ENCODE results near the gene KIRREL1.

KIRREL1 gene

DNA sequence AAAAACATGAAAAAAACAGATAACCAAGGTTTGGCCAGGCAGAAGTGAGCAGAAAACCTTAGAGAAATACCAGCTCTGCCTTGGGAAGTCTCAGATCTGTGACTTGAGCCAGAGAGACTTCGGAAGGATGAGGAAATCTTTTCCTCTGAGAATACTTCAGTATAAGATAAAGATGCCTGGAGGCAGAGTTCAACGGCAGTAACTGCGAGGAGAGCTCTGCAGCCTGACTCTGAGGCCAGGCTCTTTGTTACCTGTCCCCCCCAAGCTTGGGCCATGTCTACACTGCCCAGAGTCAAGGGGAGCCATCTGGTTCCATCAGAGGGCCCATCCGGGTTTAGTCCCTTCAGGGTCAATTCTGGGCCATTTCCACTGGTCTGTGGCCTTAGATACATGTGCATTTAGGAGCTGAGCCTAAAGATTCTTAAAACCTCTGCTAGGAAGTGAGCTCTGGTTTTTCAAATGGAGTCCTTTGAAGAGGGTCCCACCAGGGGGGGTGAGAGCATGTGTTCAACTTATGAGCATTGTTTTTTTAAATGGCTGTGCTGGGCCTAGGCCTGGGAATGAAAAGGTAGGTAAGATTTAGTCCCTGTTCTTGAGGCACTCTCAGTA is 8.7 kb downstream of the KIRREL1 start:
- no peak for DNase-seq (ENCODE audit: low spot score)
- in situ Hi-C loops (cut with MboI; ENCODE audit: low pct_unique_long_range_greater_than_20kb, low sequenced_read_pairs, unreplicated experiment) = no loop called here
- TF ChIP-seq, protein P1, sequence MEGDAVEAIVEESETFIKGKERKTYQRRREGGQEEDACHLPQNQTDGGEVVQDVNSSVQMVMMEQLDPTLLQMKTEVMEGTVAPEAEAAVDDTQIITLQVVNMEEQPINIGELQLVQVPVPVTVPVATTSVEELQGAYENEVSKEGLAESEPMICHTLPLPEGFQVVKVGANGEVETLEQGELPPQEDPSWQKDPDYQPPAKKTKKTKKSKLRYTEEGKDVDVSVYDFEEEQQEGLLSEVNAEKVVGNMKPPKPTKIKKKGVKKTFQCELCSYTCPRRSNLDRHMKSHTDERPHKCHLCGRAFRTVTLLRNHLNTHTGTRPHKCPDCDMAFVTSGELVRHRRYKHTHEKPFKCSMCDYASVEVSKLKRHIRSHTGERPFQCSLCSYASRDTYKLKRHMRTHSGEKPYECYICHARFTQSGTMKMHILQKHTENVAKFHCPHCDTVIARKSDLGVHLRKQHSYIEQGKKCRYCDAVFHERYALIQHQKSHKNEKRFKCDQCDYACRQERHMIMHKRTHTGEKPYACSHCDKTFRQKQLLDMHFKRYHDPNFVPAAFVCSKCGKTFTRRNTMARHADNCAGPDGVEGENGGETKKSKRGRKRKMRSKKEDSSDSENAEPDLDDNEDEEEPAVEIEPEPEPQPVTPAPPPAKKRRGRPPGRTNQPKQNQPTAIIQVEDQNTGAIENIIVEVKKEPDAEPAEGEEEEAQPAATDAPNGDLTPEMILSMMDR (IDR thresholded peaks at IDR 0.05; ENCODE audit: extremely low read depth, insufficient read depth, missing control alignments) = no peak

- TF ChIP-seq, protein P1 (IDR thresholded peaks at IDR 0.05; ENCODE audit: extremely low read depth, insufficient read depth, missing control alignments) = no peak
- DNase-seq (ENCODE audit: low spot score) = no peak
- in situ Hi-C loops (cut with MboI; ENCODE audit: low pct_unique_long_range_greater_than_20kb, low sequenced_read_pairs, unreplicated experiment) = no loop called here
These were observed 9.4 kb downstream of the KIRREL1 start for GRCh38 chr1:158002631-158003405.

DNA sequence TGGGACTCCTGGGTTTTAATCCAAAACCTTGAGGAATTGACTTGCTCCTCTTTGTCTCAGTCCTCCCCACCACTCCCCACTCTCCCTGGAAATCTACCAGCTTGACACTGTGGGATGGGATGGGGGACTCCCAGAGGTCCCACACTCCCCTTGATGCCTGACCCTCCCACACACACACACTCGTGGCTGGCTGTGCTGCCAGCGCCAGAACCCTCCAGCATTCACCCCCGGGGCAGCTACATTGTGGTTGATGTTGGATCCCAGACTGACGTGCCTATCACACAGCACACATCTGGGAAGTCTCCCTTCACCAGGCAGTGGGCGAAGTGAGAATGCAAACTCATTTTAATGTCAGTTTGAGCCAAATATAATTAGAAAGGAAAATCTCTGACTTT is 10.0 kb downstream of the KIRREL1 start:
- TF ChIP-seq, protein P1 (IDR thresholded peaks at IDR 0.05; ENCODE audit: extremely low read depth, insufficient read depth, missing control alignments) = no peak
- no peak for DNase-seq (ENCODE audit: low spot score)
- in situ Hi-C loops (cut with MboI; ENCODE audit: low pct_unique_long_range_greater_than_20kb, low sequenced_read_pairs, unreplicated experiment) = no loop called here

DNA sequence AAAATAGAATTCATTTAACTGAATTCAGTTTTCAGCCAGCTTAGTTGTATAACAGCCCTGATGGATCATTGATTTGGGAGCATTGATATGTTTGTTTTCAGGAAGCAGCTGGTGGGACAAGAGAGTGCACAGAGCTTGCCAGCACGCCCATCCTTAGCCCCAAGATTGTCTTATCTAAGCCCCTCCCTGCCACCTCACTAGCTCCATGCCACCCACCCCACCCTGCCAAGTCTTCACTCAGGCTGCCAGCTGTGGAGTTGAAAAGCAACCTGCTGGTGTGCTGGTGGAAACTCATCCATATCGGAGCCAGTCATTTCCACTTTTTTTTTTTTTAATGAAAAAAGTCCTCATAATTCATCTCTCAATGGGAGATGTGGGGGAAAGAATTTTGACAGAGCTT is 11.8 kb downstream of the KIRREL1 start:
- no peak for DNase-seq (ENCODE audit: low spot score)
- in situ Hi-C loops (cut with MboI; ENCODE audit: low pct_unique_long_range_greater_than_20kb, low sequenced_read_pairs, unreplicated experiment) = no loop called here

DNA sequence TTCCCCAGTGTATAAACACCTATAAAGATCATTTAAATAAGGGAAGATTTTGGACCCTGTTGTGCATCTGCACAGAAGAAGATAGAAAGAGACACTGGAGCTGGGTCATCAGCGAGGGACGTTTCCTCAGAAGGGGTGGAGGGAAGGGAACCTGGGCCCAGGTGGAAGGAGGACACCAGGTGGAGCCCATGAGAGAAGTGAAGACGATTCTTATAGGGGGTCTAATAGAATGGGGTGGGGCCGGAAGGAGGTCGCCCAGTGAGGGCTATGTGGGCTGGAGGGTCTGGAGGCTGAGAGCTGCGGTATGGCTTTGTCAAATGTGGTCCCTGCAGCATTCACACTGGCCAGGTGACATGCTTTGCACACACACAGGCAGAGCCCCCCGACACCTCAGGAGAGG is 13.7 kb downstream of the KIRREL1 start:
- TF ChIP-seq, protein P1 (IDR thresholded peaks at IDR 0.05; ENCODE audit: extremely low read depth, insufficient read depth, missing control alignments) = no peak
- in situ Hi-C loops (cut with MboI; ENCODE audit: low pct_unique_long_range_greater_than_20kb, low sequenced_read_pairs, unreplicated experiment) = no loop called here
- DNase-seq (ENCODE audit: low spot score) = no peak

More for the DNA sequence above, 11.8 kb downstream of the KIRREL1 start:
- TF ChIP-seq, protein P1 (IDR thresholded peaks at IDR 0.05; ENCODE audit: extremely low read depth, insufficient read depth, missing control alignments) = no peak

DNA sequence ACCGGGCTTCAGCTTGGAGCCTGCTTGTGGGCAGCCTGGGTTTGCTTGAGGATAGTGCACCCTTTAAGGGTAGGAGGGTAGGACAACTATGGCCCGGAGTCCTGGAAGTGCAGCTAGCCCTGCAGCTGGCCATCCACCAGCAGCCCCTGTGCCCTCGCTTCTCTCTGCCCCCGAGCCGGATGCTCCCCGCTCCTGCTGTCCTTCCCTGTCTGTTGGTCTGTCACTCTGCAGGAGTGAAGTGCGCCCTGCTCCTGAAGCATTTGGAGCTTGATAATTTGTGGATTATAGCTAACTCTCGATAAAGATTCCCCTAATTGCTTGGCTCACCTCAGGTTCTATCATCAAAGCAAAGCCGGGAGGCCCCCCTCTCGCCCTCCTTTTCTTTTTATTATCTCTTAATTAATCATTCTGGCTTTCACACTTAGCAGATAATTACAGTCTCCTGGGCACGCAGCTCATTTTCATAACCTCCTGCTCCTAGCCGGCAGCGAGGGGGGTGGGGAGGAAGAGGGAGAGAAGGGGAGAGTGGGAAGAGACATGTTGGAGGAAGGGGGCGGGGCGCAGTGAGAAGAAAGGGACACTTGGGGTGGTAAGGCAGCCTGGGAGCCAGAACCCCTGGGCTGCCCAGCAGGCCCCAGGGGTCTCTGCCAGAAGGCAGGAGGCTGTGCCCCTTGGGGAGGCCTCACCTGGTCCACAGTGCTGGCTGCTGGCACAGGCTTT is 14.4 kb downstream of the KIRREL1 start:
- in situ Hi-C loops (cut with MboI; ENCODE audit: low pct_unique_long_range_greater_than_20kb, low sequenced_read_pairs, unreplicated experiment) = no loop called here
- TF ChIP-seq, protein P1 (IDR thresholded peaks at IDR 0.05; ENCODE audit: extremely low read depth, insufficient read depth, missing control alignments) = no peak
- no peak for DNase-seq (ENCODE audit: low spot score)

Data from GM13977 (cell line).